WTC11 (cell line): ENCODE data around the gene ATP8B3. TPM values are rescaled to one million over a fixed set of nuclear protein-coding genes. Genes with fewer than 3 reads are reported as not detected.
A peak's percentile ranks its signal among the peaks of the same experiment; 100 is the strongest.

Experiments used
- ATAC-seq: fragments of 200-7000 bp; cut with Tn5 transposase; 2 replicates; pipeline ENCODE4 v1.10.0; 2021; ENCODE audit warnings: mild to moderate bottlenecking, moderate library complexity
- CTCF ChIA-PET: fragments of 300-600 bp; sonication (Branson Sonifier 250); formaldehyde crosslinking; loops from one replicate; lab custom pipeline; 2021; ENCODE audit warnings: antibody characterized with exemption; lab: Charles Lee
- POLR2A ChIA-PET: fragments of 350-600 bp; sonication (Branson Sonifier 250); formaldehyde crosslinking; loops from one replicate; lab custom pipeline; 2021; ENCODE audit warnings: antibody characterized with exemption; lab: Charles Lee
- DNase-seq: peaks from one replicate; pipeline ENCODE4 v3.0.0; 2021; ENCODE audit warnings: low spot score
- H3K27ac Mint-ChIP-seq: 2 replicates; pipeline ENCODE4 v1.8.0; 2021; ENCODE audit warnings: mixed read lengths
- H3K27me3 Mint-ChIP-seq: 2 replicates; pipeline ENCODE4 v1.8.0; 2021; ENCODE audit warnings: low read depth, mild to moderate bottlenecking, moderate library complexity, mixed read lengths
- H3K36me3 Mint-ChIP-seq: 2 replicates; pipeline ENCODE4 v1.8.0; 2021; ENCODE audit warnings: mixed read lengths
- H3K4me1 Mint-ChIP-seq: 2 replicates; pipeline ENCODE4 v1.8.0; 2022; ENCODE audit warnings: mixed read lengths
- H3K4me3 Mint-ChIP-seq: 2 replicates; pipeline ENCODE4 v1.8.0; 2021; ENCODE audit warnings: mild to moderate bottlenecking, moderate library complexity, mixed read lengths
- H3K9me3 Mint-ChIP-seq: 2 replicates; pipeline ENCODE4 v1.8.0; 2021; ENCODE audit warnings: mixed read lengths
- AFF4 ChIP-seq: sonication (generic); formaldehyde crosslinking; IDR thresholded peaks from 2 replicates; pipeline ENCODE4 v1.8.1; 2023; ENCODE audit warnings: mild to moderate bottlenecking, missing genetic modification reagents, borderline replicate concordance
- ATF2 ChIP-seq: sonication (generic); formaldehyde crosslinking; IDR thresholded peaks from 2 replicates; pipeline ENCODE4 v1.8.1; 2022; ENCODE audit warnings: low read depth, missing genetic modification reagents, borderline replicate concordance
- CTCF ChIP-seq: fragments of 200-600 bp; IDR thresholded peaks from 2 replicates; pipeline ENCODE4 v1.8.0; 2022; ENCODE audit warnings: antibody characterized with exemption
- FOXP1 ChIP-seq: sonication (generic); formaldehyde crosslinking; IDR thresholded peaks from 2 replicates; pipeline ENCODE4 v1.8.0; 2022; ENCODE audit warnings: missing genetic modification reagents, mild to moderate bottlenecking, moderate library complexity, borderline replicate concordance
- FOXP4 ChIP-seq: sonication (generic); formaldehyde crosslinking; IDR thresholded peaks from 2 replicates; pipeline ENCODE4 v1.8.0; 2022; ENCODE audit warnings: mild to moderate bottlenecking, missing genetic modification reagents
- GTF2I ChIP-seq: fragments of 250-450 bp; sonication (Bioruptor Pico); conservative IDR thresholded peaks from 2 replicates; pipeline ENCODE4 v1.4.0; 2021; ENCODE audit warnings: mild to moderate bottlenecking
- JUN ChIP-seq: sonication (generic); formaldehyde crosslinking; IDR thresholded peaks from 2 replicates; pipeline ENCODE4 v1.8.0; 2023; ENCODE audit warnings: mild to moderate bottlenecking, missing genetic modification reagents
- KAT7 ChIP-seq: sonication (generic); formaldehyde crosslinking; IDR thresholded peaks from 2 replicates; pipeline ENCODE4 v1.8.1; 2023; ENCODE audit warnings: missing genetic modification reagents, mild to moderate bottlenecking, borderline replicate concordance
- MYBL2 ChIP-seq: sonication (generic); formaldehyde crosslinking; IDR thresholded peaks from 2 replicates; pipeline ENCODE4 v1.8.1; 2023; ENCODE audit warnings: mild to moderate bottlenecking, moderate library complexity, missing genetic modification reagents
- ZNF121 ChIP-seq: sonication (generic); formaldehyde crosslinking; IDR thresholded peaks from 2 replicates; pipeline ENCODE4 v1.8.0; 2023; ENCODE audit warnings: missing genetic modification reagents
- total RNA-seq: library from RNA; stranded (reverse); gene quantifications from 3 replicates; pipeline ENCODE4 v1.2.3, GENCODE V29; 2021
- TF ChIP-seq, protein P1 (sequence below): sonication (generic); formaldehyde crosslinking; IDR thresholded peaks from 2 replicates; pipeline ENCODE4 v1.8.0; 2022; ENCODE audit warnings: mild to moderate bottlenecking, missing genetic modification reagents
- TF ChIP-seq, protein P2 (sequence below): sonication (generic); formaldehyde crosslinking; IDR thresholded peaks from 2 replicates; pipeline ENCODE4 v1.8.0; 2023; ENCODE audit warnings: mild to moderate bottlenecking, missing genetic modification reagents
- TF ChIP-seq, protein P3 (sequence below): sonication (generic); formaldehyde crosslinking; IDR thresholded peaks from 2 replicates; pipeline ENCODE4 v1.8.0; 2022; ENCODE audit warnings: mild to moderate bottlenecking, missing genetic modification reagents

The ATP8B3 gene
- total RNA-seq, 1 experiment from 2014 or later: 5.5 TPM

GRCh38 chr19:1751367-1752008 is 60.6 kb downstream of the ATP8B3 start (continued):
- TF ChIP-seq AFF4 (CRISPR knock-in tag) (no peak), FOXP4 (CRISPR knock-in tag) (no peak)

DNA sequence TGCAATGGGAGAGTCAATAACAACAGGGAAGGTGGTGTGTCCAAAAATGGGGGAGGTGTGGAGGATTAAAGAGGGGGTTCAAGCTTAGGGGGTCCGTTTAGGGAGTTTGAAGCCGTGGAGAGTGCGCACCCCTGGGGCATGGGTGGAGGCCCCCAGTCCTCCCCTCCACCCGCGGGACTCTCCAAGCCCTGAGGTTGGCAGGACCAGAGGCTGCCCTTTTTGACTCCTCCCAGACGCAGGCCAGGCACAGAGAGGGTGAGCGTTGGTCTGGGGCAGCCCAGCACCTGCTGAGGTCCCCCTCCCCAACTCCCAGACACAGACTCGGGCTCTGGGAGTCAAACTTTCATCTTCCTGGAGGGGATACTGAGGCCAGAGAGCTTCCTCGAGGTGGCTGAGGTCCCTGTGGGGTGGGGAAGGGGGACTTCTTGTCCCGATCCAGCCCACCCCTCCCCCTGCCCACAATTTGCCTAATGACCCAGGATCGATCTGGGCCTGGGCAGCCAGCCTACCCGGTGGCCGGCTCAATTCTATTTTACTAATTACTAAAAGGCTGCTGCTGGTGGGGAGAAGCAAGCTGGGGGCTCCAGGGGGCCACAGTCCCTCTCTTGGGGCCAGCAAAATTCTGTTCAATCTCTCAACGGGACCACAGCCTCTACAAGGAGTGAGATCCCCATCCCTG is 61.6 kb downstream of the ATP8B3 start:
- DNase-seq: no peak
- Mint-ChIP-seq H3K36me3 (no peaks in the 10 kb centered on the region), H3K9me3 (no peaks in the 10 kb centered on the region), H3K27me3 (peaks cover 89% of the 10 kb centered on the region), H3K4me1 (peaks cover 11% of the 10 kb centered on the region), H3K4me3 (peak overlapping the region; percentile 35; the same call in 1 of the 2 replicates), H3K27ac (no peak overlapping the region)
- POLR2A ChIA-PET: no interaction called here
- CTCF ChIA-PET: interaction anchor here (0.8 to 1.2 kb wide), 3 partner anchors 18 to 78 kb away, joined by 3 read pairs; no protein-coding TSS in a partner anchor
- TF ChIP-seq GTF2I: peak; percentile 20; the same call in 1 of the 2 replicates
- no peak for TF ChIP-seq FOXP1
- ATAC-seq: no peak

DNA sequence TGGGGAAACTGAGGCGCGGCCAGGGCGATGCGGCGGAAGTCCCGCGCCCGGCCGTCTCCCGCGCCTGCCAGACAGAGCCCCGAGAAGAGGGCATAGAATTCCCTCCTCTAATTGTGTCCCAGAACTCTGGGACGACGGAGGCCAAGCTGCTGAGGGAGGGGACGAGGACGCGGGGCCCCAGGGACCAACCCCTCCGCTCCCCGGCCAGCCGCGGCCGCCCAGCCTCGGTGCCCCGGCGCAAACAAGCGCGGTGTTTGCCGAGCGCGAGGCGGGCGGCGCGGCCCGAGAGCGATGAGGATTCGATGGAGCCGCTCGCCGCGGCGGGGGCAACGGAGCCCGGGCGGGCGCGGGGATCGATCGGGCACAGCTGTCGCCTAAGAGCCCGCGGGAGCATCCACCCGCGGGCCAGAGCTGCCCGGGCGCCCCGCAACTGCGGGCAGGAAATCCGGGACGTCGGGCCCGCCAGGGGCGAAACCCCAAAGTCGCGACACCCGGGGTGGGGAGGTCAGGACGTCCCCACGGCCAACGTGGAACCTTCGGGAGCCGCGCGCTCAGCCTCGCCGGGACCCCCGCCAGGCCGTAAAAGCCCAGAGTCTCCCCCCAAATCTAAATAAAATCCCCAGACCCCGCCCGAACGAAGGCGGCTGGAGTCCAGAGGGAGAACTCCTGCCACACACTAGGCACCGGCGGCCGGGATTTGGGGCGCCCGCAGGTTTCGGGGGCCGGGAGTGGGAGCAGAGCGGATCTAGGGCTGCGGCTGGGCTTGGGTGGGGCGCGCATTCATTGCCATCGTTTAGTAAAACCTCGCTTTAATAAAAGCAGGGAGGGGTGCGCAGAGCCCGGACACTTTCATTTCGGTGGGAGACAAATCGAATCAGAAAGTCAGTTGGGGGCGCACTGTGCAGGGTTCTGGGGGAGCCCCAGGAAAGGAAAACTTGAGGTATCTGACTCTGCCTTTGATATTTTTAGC is 62.4 kb downstream of the ATP8B3 start:
- POLR2A ChIA-PET: no interaction called here
- no peak overlapping the region for H3K27ac Mint-ChIP-seq
- peaks cover 10% of the 10 kb centered on the region for H3K4me1 Mint-ChIP-seq
- H3K27me3 Mint-ChIP-seq: peaks cover 89% of the 10 kb centered on the region
- no peak for ATAC-seq
- peak overlapping the region; percentile 35; the same call in 1 of the 2 replicates for H3K4me3 Mint-ChIP-seq
- no peaks in the 10 kb centered on the region for H3K9me3 Mint-ChIP-seq
- H3K36me3 Mint-ChIP-seq: no peaks in the 10 kb centered on the region
- CTCF ChIA-PET: interaction anchor here (1.0 to 4.7 kb wide), 2 partner anchors 19 to 77 kb away, joined by 3 to 35 read pairs; no protein-coding TSS in a partner anchor
- DNase-seq: no peak
- TF ChIP-seq ZNF121 (CRISPR knock-in tag) (no peak), JUN (CRISPR knock-in tag) (no peak), CTCF (no peak), KAT7 (CRISPR knock-in tag) (no peak), MYBL2 (CRISPR knock-in tag) (no peak), ATF2 (no peak)
- TF ChIP-seq, protein P1, sequence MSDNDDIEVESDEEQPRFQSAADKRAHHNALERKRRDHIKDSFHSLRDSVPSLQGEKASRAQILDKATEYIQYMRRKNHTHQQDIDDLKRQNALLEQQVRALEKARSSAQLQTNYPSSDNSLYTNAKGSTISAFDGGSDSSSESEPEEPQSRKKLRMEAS: no peak
- TF ChIP-seq, protein P2, sequence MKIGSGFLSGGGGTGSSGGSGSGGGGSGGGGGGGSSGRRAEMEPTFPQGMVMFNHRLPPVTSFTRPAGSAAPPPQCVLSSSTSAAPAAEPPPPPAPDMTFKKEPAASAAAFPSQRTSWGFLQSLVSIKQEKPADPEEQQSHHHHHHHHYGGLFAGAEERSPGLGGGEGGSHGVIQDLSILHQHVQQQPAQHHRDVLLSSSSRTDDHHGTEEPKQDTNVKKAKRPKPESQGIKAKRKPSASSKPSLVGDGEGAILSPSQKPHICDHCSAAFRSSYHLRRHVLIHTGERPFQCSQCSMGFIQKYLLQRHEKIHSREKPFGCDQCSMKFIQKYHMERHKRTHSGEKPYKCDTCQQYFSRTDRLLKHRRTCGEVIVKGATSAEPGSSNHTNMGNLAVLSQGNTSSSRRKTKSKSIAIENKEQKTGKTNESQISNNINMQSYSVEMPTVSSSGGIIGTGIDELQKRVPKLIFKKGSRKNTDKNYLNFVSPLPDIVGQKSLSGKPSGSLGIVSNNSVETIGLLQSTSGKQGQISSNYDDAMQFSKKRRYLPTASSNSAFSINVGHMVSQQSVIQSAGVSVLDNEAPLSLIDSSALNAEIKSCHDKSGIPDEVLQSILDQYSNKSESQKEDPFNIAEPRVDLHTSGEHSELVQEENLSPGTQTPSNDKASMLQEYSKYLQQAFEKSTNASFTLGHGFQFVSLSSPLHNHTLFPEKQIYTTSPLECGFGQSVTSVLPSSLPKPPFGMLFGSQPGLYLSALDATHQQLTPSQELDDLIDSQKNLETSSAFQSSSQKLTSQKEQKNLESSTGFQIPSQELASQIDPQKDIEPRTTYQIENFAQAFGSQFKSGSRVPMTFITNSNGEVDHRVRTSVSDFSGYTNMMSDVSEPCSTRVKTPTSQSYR (CRISPR knock-in tag): no peak
- TF ChIP-seq, protein P3, sequence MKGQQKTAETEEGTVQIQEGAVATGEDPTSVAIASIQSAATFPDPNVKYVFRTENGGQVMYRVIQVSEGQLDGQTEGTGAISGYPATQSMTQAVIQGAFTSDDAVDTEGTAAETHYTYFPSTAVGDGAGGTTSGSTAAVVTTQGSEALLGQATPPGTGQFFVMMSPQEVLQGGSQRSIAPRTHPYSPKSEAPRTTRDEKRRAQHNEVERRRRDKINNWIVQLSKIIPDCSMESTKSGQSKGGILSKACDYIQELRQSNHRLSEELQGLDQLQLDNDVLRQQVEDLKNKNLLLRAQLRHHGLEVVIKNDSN: no peak
